A673 (cell line): Measurements from ENCODE around the gene RARRES2.

Source experiments
- EZH2 ChIP-seq: fragments of 200-600 bp; sonication (generic); IDR thresholded peaks from 2 replicates; pipeline ENCODE4 v1.6.1; 2017; ENCODE audit warnings: borderline replicate concordance, low read depth, mild to moderate bottlenecking, mixed read lengths, antibody characterized with exemption, low read length; ENCODE audit not compliant: poor library complexity, severe bottlenecking
- TF ChIP-seq, protein P1 (sequence below): fragments of 300-800, 200-600 bp; sonication (generic); conservative IDR thresholded peaks from 2 replicates; pipeline ENCODE4 v1.5.1; 2017; ENCODE audit warnings: low read depth, mild to moderate bottlenecking, antibody characterized with exemption, low read length, moderate library complexity, mixed read lengths

DNA sequence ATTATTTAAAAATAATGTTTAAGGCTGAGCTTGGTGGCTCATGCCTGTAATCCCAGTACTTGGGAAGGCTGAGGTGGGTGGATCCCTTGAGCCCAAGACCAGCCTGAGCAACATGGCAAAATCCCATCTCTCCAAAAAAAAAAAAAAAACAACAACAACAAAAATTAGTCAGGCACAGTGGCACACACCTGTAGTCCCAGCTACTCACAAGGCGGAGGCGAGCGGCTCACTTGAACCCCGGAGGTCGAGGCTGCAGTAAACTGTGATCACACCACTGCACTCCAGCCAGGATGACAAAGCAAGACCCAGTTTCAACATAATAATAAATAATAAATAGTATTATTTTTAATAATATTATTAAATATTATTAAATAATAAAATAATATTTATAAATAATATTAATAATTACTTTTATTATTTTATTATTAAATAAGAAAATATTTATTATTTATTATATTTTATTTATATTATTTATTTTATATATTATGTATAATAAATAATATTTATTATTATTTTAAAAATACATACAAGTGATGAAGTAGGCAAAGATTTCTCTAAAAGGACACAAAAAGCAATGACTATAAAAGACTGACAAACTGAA, 26.7 kb downstream of the RARRES2 start:
- TF ChIP-seq, protein P1, sequence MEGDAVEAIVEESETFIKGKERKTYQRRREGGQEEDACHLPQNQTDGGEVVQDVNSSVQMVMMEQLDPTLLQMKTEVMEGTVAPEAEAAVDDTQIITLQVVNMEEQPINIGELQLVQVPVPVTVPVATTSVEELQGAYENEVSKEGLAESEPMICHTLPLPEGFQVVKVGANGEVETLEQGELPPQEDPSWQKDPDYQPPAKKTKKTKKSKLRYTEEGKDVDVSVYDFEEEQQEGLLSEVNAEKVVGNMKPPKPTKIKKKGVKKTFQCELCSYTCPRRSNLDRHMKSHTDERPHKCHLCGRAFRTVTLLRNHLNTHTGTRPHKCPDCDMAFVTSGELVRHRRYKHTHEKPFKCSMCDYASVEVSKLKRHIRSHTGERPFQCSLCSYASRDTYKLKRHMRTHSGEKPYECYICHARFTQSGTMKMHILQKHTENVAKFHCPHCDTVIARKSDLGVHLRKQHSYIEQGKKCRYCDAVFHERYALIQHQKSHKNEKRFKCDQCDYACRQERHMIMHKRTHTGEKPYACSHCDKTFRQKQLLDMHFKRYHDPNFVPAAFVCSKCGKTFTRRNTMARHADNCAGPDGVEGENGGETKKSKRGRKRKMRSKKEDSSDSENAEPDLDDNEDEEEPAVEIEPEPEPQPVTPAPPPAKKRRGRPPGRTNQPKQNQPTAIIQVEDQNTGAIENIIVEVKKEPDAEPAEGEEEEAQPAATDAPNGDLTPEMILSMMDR: no peak
- TF ChIP-seq EZH2: no peak
